HG02970 (cell line): ENCODE results near the gene DIP2C.
"Not testable (repeated sequence)": the region's sequence is repeated elsewhere in the genome, so short reads cannot be mapped to it uniquely, and the experiment has no call there.

Experiments used
- ATAC-seq: cut with Tn5 transposase; IDR thresholded peaks from one replicate; pipeline ENCODE4 v1.9.1; 2021; ENCODE audit warnings: mild to moderate bottlenecking, moderate library complexity, moderate number of reproducible peaks; ENCODE audit not compliant: unreplicated experiment, low FRiP score

Gene DIP2C

GRCh38 chr10:662686-663465, 26.6 kb downstream of the DIP2C start:
- ATAC-seq: no peak

GRCh38 chr10:662223-662605, 27.3 kb downstream of the DIP2C start:
- ATAC-seq: no peak

- no peak for ATAC-seq
Measured at GRCh38 chr10:661597-662222, 27.8 kb downstream of the DIP2C start.

DNA sequence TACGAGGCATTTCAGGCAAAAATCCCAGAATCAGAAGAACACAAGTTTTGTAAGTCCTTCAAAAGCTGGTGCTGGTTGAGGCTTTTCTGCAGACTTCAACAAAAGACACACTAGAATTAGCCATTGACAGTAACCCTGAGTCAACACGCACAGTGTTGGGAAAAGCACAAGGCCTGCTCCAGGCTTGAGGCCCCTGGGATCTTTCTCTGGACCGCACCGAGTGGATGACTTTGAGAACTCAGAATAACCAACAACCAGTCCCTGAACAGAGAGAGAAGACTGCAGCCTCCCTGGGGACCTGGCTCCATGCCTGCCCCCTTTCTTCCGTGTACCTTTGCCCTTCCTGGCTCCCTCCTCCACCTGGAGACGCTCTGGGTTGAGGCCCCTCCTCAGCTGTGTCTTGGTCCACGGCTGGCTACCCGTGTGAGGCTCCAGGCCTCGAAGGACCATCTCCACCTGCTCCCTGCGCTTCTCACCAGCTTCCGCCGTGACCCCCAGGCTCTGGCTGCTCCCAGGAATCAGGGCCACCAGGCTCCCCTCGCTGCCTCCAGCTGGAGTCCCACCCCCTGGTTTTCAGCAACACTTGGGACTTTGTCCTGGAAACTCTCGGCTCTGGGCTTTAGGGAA, 28.4 kb downstream of the DIP2C start:
- no peak for ATAC-seq

- ATAC-seq: no peak
Measured at GRCh38 chr10:660413-660969, 29.0 kb downstream of the DIP2C start.

DNA sequence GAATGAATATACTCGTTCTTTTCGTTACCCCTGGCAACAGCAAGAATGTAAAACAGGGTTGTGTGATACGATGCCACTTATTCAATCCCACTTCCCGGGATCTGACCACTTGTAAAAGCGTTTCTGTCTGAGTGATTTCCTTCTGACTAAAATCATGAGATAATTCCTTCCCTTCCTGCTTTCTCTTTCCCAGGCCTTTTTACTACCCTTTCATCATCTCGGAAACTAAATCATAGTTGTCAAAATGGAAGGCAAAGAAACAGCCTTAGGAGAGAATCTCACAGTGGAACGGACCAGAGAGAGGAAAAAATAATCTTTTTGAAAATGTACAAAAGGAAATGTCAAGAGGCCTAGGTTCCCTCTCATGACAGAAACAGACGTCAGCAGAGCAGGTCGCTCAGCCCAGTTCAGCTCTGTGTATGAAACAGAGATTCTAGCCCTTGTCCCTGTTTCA, 29.8 kb downstream of the DIP2C start:
- no peak for ATAC-seq

GRCh38 chr10:657816-658350, 31.6 kb downstream of the DIP2C start:
- not testable (repeated sequence) for ATAC-seq

DNA sequence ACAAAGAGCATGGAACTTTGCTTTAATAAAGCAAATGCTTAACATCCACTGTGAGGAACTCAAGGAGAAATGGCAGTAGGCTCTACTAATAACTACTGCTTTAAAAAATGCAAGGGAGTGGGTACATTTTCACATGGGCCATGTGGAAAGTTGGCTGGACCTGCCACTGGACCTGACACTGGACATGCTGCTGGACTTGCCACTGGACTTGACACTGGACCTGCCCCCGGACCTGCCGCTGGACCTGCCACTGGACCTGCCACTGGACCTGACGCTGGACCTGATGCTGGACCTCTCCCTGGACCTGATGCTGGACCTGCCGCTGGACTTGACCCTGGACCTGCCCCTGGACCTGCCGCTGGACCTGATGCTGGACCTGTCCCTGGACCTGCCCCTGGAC, 32.6 kb downstream of the DIP2C start:
- ATAC-seq: no peak

GRCh38 chr10:655184-655583, 34.3 kb downstream of the DIP2C start:
- ATAC-seq: no peak

DNA sequence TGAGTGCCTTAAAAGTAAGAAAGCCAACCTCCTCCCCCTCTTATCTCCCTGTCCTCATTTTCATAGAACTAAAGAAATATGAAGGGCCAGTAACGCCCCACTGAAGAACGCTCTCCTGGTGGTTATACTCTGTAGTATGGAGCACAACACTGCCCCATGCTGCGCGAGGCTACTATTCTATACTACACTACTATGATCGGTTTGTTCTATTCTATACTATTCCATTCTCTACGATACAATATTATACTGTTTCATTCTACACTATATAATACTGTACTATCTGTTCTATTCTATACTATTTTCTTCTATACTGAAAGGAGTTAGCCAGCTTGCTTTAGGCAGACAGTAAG, 34.8 kb downstream of the DIP2C start:
- no peak for ATAC-seq

GRCh38 chr10:653991-654646, 35.3 kb downstream of the DIP2C start:
- no peak for ATAC-seq

GRCh38 chr10:652832-653459, 36.5 kb downstream of the DIP2C start:
- ATAC-seq: not testable (repeated sequence)

GRCh38 chr10:652233-652632, 37.2 kb downstream of the DIP2C start:
- ATAC-seq: no peak

GRCh38 chr10:651692-652091, 37.8 kb downstream of the DIP2C start:
- ATAC-seq: no peak

- ATAC-seq: no peak
Measured at GRCh38 chr10:650886-651615, 38.4 kb downstream of the DIP2C start.

DNA sequence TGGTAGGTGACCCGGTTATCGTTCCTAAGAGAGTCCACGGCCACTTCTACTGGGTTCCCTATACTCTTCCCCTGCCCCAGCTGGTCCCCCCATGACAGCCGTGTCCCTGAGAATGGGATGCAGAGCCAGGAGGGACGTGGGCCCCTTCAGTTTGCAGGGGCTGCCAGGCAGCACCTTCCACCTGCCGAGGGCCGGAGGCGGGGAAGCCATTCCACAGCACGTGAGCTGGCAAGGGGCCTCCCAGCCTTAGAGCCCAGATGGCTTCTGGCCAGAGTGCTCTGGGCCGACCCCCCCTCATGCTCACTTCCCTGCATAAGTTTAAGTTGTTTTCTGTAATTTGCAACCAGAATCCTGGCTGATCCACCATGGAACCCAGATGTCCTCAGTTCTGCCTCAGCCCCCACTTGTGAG, 39.0 kb downstream of the DIP2C start:
- ATAC-seq: no peak

DNA sequence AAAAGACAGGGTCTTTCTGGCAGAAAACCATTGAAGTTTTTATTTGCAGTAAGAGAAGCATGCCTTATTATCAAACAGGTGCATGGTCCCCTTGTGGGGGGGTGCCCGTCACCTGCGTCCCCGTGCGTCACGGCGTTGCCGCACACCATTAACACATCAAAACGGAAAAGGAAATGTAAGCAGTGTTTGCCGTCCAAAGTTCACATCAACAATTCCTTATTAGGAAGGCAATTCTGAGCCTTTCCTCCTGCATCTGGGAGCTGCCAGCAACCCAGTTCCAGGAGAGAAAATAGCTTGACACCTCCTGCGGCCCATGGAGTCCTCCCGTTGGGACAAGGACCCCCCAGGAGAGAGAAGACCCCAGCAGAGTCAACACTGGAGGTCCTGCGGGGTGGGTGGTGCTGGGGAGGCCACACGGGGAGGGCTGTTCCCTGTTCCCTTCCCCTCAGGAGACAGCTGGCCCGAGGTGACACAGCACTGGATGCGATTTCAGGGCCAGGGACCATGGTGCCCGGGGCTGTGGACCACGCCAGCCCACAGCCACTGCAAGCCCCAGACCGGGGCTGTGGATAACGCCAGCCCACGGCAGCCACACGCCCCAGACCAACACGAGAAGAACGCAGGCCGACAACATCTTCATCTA, 39.5 kb downstream of the DIP2C start:
- ATAC-seq: no peak

GRCh38 chr10:649445-649797, 40.0 kb downstream of the DIP2C start:
- no peak for ATAC-seq

DNA sequence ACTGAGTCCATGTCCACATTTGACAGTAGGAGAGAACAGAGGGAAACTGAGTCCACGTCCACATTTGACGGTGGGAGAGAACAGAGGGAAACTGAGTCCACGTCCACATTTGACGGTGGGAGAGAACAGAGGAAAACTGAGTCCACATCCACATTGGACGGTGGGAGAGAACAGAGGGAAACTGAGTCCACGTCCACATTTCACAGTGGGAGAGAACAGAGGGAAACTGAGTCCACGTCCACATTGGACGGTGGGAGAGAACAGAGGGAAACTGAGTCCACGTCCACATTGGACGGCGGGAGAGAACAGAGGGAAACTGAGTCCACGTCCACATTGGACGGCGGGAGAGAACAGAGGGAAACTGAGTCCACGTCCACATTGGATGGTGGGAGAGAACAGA, 42.4 kb downstream of the DIP2C start:
- not testable (repeated sequence) for ATAC-seq
